Activated naive CD4-positive, alpha-beta T cell treated with anti-CD3 and anti-CD28 coated beads, Interleukin-2, amount 50 U/mL, for 72 hours (primary cell): ENCODE measurements around the gene PLA2G12A. TPM values are rescaled to one million over a fixed set of nuclear protein-coding genes. Genes with fewer than 3 reads are reported as not detected.

Experiments
- ATAC-seq, 2 donors: fragments of 150-1000 bp; cut with Tn5 transposase; 2 replicates each; pipeline ENCODE4 v1.10.0; 2021; ENCODE audit warnings: mild to moderate bottlenecking in 2 of 2, moderate library complexity in 2 of 2
- DNase-seq, 2 donors: peaks; one replicate each; pipeline ENCODE4 v3.0.0; 2021 to 2022; ENCODE audit warnings: low spot score in 2 of 2
- H3K27ac Mint-ChIP-seq, 2 donors: one replicate each; pipeline ENCODE4 v1.8.0; 2022; ENCODE audit warnings: mild to moderate bottlenecking in 2 of 2, mixed read lengths in 2 of 2
- H3K36me3 Mint-ChIP-seq, 2 donors: one replicate each; pipeline ENCODE4 v1.8.0; 2022; ENCODE audit warnings: mixed read lengths in 2 of 2
- H3K9me3 Mint-ChIP-seq, 2 donors: one replicate each; pipeline ENCODE4 v1.8.0; 2022; ENCODE audit warnings: mixed read lengths in 2 of 2
- total RNA-seq, 2 donors: library from RNA; stranded (reverse); gene quantifications; one replicate each; pipeline ENCODE4 v1.2.3, GENCODE V29; 2022

PLA2G12A gene
- total RNA-seq, 2 donors from 2014 or later = 28.1 to 33.3 TPM

DNA sequence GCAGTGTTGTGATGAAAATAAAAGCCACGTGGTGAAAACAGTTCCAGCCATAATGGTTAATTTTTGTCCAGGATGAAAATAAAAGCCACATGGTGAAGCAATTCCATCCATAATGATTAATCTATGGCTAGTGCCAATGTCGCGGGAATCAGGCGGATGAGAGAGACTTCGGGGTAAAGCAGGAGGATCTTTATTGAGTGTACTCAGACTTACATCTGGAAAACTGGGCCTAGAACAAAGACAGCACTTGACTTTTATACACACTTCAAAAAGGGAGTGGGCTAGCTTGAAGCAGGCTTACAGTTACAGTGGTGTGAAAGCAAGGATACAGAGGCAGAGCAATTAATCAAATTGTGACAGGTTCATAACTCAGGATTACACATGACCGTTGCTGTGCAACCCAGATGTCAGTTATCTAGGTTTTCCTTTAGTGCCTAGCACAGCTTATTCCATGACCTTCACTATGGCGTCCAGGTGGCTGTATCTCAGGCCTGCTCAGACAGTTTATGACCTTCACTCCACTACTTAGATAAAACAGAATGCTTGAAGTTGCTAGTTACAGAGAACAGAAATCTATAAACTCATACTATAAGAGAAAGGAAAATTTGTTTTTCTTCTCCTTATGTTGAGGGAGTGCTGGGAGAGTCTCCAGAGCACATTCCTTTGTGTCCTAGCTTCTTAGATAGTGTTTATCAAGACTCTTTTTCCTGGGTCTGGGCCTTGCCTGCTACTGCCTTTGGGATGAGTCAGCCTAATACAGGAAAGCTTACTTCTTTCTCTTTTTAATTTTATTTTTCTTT, 5.9 kb upstream of the PLA2G12A start:
- Mint-ChIP-seq H3K36me3 (no peaks in the 10 kb centered on the region), H3K9me3 (peaks cover 0 to 4% of the 10 kb centered on the region in 2 donors), H3K27ac (no peak overlapping the region)
- ATAC-seq (no peak), DNase-seq (no peak)

- no peak for ATAC-seq
- Mint-ChIP-seq H3K36me3 (no peaks in the 10 kb centered on the region), H3K9me3 (no peaks in the 10 kb centered on the region), H3K27ac (no peak overlapping the region)
- no peak for DNase-seq
Measured at GRCh38 chr4:109733728-109734127, 3.9 kb upstream of the PLA2G12A start.

DNA sequence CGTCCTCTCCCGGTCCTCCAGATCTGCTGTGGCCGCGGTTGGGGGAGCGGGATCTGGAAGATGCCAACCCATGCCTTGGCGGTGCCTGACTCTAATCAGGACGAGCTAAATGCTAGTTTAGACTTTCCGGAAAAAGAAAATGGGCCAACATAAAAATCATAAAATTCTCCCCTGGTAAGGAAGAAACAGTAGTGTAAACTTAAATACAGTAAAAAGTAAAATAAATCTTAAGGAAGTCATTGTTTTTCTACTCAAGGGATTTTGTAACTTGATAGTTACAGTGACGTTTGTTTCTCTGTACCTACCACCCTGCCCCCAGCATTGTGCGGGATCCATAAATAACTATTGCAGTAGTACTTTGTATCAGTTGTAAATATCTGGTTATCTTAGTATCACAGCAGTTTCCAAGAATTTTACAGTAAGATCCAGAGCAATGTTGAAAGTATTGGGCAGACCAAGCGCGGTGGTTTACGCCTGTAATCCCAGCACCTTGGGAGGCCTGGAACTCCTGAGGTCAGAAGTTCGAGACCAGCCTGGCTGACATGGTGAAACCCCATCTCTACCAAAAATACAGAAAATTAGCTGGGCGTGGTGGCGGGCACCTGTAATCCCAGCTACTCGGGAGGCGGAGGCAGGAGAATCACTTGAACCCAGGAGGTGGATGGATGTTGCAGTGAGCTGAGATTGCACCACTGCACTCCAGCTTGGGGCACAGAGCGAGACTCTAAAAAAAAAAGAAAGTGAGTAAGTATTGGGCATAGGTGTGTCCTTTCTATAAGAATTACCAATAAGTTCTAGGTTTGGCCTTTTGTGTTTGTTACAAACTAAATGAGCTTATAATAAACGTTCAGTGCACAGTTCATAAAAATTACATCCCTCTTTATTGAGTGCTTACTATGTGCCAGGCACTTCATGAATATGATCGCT, 1.0 kb upstream of the PLA2G12A start:
- Mint-ChIP-seq H3K9me3 (no peaks in the 10 kb centered on the region), H3K36me3 (peaks cover 8 to 16% of the 10 kb centered on the region in 2 donors), H3K27ac (peak overlapping the region in 1 of 2 donors; percentile 66)
- DNase-seq (no peak), ATAC-seq (no peak)

DNA sequence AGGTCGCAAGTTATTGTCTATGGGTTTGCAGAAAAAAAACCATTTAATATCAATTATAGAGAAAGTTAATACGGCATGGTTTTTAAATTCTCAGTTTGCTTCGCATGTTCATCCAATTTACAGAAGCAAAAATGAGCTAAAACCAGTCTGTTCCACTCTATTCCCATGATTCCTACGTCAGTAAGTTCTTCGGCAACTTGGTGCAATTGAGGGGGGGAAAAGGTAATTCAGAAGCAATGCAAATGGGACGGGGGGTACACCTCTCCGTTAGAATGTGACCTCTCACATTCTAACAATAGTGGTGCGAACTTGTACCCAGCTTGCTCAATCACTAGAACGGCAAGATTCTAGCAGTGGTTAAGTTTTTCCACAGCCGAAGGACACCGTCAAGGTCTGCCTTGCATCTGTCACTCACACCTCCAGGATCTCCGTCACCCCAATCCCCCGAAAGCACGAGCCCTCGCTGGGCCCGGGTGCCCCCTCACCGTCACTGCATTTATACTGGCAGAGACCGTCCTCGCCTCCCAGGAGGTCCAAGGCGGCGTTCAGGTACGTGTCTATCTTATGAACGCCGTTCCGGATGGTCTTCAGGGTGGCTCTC, 653 bp downstream of the PLA2G12A start:
- H3K9me3 Mint-ChIP-seq = no peaks in the 10 kb centered on the region
- DNase-seq = no peak
- H3K36me3 Mint-ChIP-seq = peaks cover 9 to 18% of the 10 kb centered on the region in 2 donors
- peak; percentile 53 to 67 for ATAC-seq
- peak overlapping the region; percentile 81 to 85 for H3K27ac Mint-ChIP-seq

GRCh38 chr4:109728385-109728784, 1.5 kb downstream of the PLA2G12A start:
- peak overlapping the region in 1 of 2 donors; percentile 31 for H3K27ac Mint-ChIP-seq
- H3K9me3 Mint-ChIP-seq = no peaks in the 10 kb centered on the region
- DNase-seq (no peak), ATAC-seq (no peak)
- peaks cover 9 to 18% of the 10 kb centered on the region in 2 donors for H3K36me3 Mint-ChIP-seq

DNA sequence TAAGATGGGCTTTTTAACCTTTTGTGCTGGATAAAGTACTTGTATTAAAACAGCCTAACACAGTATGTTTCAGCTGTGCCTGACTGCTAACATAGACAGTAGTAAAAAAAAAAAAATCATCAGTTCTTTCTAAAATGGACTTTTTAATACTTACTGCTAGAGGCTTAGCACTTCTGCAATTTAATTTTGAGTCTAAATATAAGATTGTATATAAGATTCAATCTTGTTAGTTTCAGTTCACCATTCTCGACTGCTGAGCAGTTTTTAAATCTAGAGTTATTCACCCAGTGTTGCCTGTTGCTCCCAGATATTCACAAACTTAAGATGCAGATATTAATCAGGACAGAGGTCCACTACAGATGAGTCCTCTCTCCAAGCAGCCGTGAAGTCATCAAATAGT, 6.8 kb downstream of the PLA2G12A start:
- no peak for DNase-seq
- no peak for ATAC-seq
- peaks cover 9 to 28% of the 10 kb centered on the region in 2 donors for H3K36me3 Mint-ChIP-seq
- peaks cover 0 to 9% of the 10 kb centered on the region in 2 donors for H3K9me3 Mint-ChIP-seq
- H3K27ac Mint-ChIP-seq = no peak overlapping the region

DNA sequence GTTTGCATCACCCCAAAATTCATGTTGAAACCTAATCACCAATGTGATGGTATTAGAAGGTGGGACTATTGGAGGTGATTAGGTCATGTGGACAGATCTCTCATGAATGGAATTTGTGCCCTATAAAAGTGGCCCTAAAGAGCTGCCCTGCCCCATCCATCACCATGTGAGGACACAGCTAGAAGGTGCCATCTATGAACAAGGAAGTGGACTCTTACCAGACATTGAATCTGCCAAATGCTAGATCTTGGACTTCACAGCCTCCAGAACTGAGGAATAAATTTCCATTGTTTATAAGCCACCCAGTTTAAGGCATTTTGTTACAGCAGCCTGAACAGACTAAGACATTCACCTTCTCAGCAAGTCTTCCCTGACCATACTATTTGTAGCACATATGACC, 7.5 kb downstream of the PLA2G12A start:
- peaks cover 0 to 9% of the 10 kb centered on the region in 2 donors for H3K9me3 Mint-ChIP-seq
- H3K36me3 Mint-ChIP-seq = peaks cover 9 to 23% of the 10 kb centered on the region in 2 donors
- H3K27ac Mint-ChIP-seq = peak overlapping the region in 1 of 2 donors; percentile 39
- DNase-seq (no peak), ATAC-seq (no peak)

DNA sequence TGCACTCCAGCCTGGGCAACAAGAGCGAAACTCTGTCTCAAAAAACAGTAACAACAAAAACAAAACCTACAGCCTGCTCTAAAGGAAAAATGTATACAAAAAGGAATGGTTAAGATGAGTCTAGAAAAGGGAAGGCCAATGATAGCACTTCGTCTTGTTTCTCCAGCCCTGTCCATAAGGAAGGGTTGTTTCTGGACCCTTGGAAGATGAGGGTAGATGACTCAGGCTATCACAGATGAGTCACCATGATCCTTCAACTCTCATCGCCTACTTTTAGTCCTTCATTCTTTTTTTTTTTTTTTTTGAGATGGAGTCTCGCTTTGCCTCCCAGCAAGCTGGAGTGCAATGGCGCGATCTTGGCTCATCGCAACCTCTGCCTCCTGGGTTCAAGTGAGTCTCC, 8.8 kb downstream of the PLA2G12A start:
- ATAC-seq (peak in 1 of 2 donors; percentile 49), DNase-seq (no peak)
- Mint-ChIP-seq H3K36me3 (peaks cover 3 to 27% of the 10 kb centered on the region in 2 donors), H3K9me3 (peaks cover 0 to 9% of the 10 kb centered on the region in 2 donors), H3K27ac (no peak overlapping the region)

GRCh38 chr4:109719604-109720003, 10.3 kb downstream of the PLA2G12A start:
- Mint-ChIP-seq H3K27ac (no peak overlapping the region), H3K36me3 (peaks cover 0 to 27% of the 10 kb centered on the region in 2 donors), H3K9me3 (peaks cover 0 to 9% of the 10 kb centered on the region in 2 donors)
- no peak for DNase-seq
- ATAC-seq = no peak

- Mint-ChIP-seq H3K36me3 (peaks cover 4 to 27% of the 10 kb centered on the region in 2 donors), H3K9me3 (peaks cover 0 to 9% of the 10 kb centered on the region in 2 donors), H3K27ac (no peak overlapping the region)
- no peak for DNase-seq
- ATAC-seq = no peak
Measured at GRCh38 chr4:109718759-109719158, 11.1 kb downstream of the PLA2G12A start.

DNA sequence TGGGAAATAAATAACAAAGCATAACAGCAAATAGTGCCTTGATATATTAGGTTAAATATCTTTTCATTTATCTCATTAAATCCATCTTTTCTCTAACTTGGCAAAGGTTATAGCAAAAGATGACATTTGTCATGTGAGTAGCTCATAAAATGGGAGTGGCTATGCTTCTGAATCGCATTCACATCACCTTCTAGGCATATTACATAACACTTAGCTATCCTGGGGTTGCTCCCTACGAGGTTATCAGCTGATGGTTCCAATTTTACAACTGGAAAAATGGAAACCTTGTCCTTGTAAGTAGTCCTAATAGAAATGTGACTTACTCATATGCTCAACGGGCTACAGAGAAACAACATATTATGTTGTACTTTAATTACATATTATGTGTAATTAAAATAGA, 16.4 kb downstream of the PLA2G12A start:
- peaks cover 4 to 16% of the 10 kb centered on the region in 2 donors for H3K36me3 Mint-ChIP-seq
- DNase-seq (no peak), ATAC-seq (no peak)
- no peak overlapping the region for H3K27ac Mint-ChIP-seq
- H3K9me3 Mint-ChIP-seq = no peaks in the 10 kb centered on the region

- Mint-ChIP-seq H3K27ac (no peak overlapping the region), H3K36me3 (peaks cover 0 to 4% of the 10 kb centered on the region in 2 donors), H3K9me3 (no peaks in the 10 kb centered on the region)
- no peak for DNase-seq
- no peak for ATAC-seq
Measured at GRCh38 chr4:109708990-109709389, 20.9 kb downstream of the PLA2G12A start.

DNA sequence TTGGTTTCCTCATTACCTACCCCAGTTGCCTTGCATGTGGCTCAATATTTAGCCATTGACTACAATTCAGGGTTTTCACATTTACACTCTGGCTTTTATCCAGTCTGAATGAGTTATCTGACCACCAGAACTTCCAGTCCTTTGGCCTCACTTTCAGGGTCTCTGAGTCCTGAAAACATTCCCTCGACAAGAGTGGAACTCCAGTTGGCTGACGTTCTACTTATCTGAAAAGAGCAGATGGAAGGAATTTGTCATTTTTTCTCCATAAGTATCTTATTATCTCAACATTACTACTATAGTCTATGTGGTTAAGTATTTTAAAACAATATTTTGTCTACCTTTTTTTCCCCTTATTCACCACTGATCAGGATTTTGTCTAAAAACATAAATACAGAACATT, 21.4 kb downstream of the PLA2G12A start:
- DNase-seq = no peak
- peaks cover 0 to 4% of the 10 kb centered on the region in 2 donors for H3K36me3 Mint-ChIP-seq
- peak overlapping the region in 1 of 2 donors; percentile 45 for H3K27ac Mint-ChIP-seq
- H3K9me3 Mint-ChIP-seq = no peaks in the 10 kb centered on the region
- ATAC-seq = no peak

DNA sequence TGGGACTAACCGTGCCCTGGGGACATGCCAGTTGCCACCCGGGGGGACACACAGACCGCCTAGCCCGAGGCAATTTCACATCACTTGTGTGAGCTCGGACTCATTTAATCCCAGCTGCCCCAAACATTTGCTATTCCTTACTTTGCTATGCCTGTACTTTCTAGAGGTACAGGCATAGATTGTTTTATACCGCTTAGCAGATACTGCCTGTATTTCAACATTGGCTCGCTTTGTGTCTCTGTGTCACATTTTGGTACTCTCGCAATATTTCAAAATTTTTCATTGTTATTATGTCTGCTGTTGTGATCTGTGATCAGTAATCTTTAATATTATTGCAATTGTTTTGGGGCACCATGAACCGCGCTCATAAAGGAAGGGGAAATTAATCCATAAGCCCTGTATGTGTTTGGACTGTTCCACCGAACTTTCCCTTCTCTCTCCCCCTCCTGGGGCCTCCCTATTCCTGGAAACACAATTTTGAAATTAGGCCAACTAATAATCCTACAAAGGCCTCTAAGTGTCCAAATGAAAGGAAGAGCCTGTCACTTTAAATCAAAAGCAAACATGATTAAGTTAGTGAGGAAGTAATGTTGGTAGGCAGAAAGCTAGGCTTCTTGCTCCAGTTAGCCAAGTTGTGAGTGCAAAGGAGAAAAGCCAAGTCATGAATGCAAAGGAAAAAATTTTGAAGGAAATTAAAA, 26.1 kb downstream of the PLA2G12A start:
- DNase-seq (no peak), ATAC-seq (no peak)
- no peaks in the 10 kb centered on the region for H3K9me3 Mint-ChIP-seq
- H3K27ac Mint-ChIP-seq = peak overlapping the region; percentile 33 to 85
- peaks cover 6 to 15% of the 10 kb centered on the region in 2 donors for H3K36me3 Mint-ChIP-seq

- Mint-ChIP-seq H3K27ac (peak within 1 kb of the TSS; percentile 85 to 95), H3K36me3 (peaks cover 6 to 12% of the 10 kb centered on the region in 2 donors), H3K9me3 (no peaks in the 10 kb centered on the region)
- DNase-seq = peak; percentile 77 to 80
- ATAC-seq = peak; percentile 77 to 79
Measured at GRCh38 chr4:109702950-109703663, 26.8 kb downstream of the PLA2G12A start, which contains the start of gene CASP6. Gene CASP6, minus strand, starts transcription at chr4:109703445. Its CDS starts 50 bp downstream, at chr4:109703395.
